AG04450 (cell line): Measurements from ENCODE around the gene CSAG3. TPM values are rescaled to one million over a fixed set of nuclear protein-coding genes. Genes with fewer than 3 reads are reported as not detected.
"Not testable (repeated sequence)": the region's sequence is repeated elsewhere in the genome, so short reads cannot be mapped to it uniquely, and the experiment has no call there.

ENCODE experiments used
- CTCF ChIA-PET: fragments of 300-600, 350-600 bp; formaldehyde crosslinking; extraction: SDS; loops from one replicate; lab custom pipeline; 2022; ENCODE audit warnings: antibody characterized with exemption, inconsistent platforms; lab: Charles Lee
- POLR2A ChIA-PET: fragments of 350-600 bp; formaldehyde crosslinking; extraction: SDS; loops from one replicate; lab custom pipeline; 2021; ENCODE audit warnings: antibody characterized with exemption, inconsistent platforms; lab: Yijun Ruan, JAX
- DNase-seq: peaks from one replicate; pipeline ENCODE4 v3.0.0-alpha.2; 2011; ENCODE audit warnings: low read depth, low spot score
- H3K27ac ChIP-seq: one replicate; pipeline ENCODE4 v1.5.1; 2012; ENCODE audit warnings: low read depth, low read length, control low read depth
- H3K27me3 ChIP-seq: one replicate; pipeline ENCODE4 v1.6.0; 2012; ENCODE audit warnings: low read length; ENCODE audit not compliant: control insufficient read depth, insufficient read depth
- H3K4me3 ChIP-seq: 2 replicates; pipeline ENCODE4 v1.5.1; 2011; ENCODE audit warnings: mild to moderate bottlenecking, low read depth, low read length, control low read depth
- H3K9me3 ChIP-seq: 2 replicates; pipeline ENCODE4 v1.5.1; 2012; ENCODE audit warnings: low read length; ENCODE audit not compliant: control insufficient read depth, insufficient read depth
- CTCF ChIP-seq: IDR thresholded peaks from 2 replicates; pipeline ENCODE4 v1.5.1; 2011; ENCODE audit warnings: low read depth, low read length, control low read depth, inconsistent platforms
- polyA minus RNA-seq: library from RNA; depleted of rRNA, polyadenylated mRNA; stranded (reverse); fragments of >200 nt; gene quantifications from 2 replicates; pipeline ENCODE4 v1.2.3, GENCODE V29; 2011; rRNA and poly(A)+ RNA removed
- polyA plus RNA-seq: library from polyadenylated mRNA; depleted of rRNA; stranded (reverse); fragments of >200 nt; gene quantifications from 2 replicates; pipeline ENCODE4 v1.2.3, GENCODE V29; 2011; rRNA removed

Gene CSAG3
- not detected in 2 replicates for polyA plus RNA-seq
- polyA minus RNA-seq = not detected in 2 replicates

GRCh38 chrX:152758918-152759317, at the start of gene CSAG3:
CSAG3 (plus strand) TSS chrX:152759218.
- DNase-seq, H3K9me3 ChIP-seq, H3K27ac ChIP-seq, CTCF ChIA-PET, POLR2A ChIA-PET, H3K27me3 ChIP-seq, H3K4me3 ChIP-seq: not testable (repeated sequence)

GRCh38 chrX:152713195-152713594, 45.8 kb upstream of the CSAG3 start:
- H3K9me3 ChIP-seq, H3K27ac ChIP-seq, DNase-seq, H3K4me3 ChIP-seq, H3K27me3 ChIP-seq, POLR2A ChIA-PET, CTCF ChIA-PET: not testable (repeated sequence)

DNA sequence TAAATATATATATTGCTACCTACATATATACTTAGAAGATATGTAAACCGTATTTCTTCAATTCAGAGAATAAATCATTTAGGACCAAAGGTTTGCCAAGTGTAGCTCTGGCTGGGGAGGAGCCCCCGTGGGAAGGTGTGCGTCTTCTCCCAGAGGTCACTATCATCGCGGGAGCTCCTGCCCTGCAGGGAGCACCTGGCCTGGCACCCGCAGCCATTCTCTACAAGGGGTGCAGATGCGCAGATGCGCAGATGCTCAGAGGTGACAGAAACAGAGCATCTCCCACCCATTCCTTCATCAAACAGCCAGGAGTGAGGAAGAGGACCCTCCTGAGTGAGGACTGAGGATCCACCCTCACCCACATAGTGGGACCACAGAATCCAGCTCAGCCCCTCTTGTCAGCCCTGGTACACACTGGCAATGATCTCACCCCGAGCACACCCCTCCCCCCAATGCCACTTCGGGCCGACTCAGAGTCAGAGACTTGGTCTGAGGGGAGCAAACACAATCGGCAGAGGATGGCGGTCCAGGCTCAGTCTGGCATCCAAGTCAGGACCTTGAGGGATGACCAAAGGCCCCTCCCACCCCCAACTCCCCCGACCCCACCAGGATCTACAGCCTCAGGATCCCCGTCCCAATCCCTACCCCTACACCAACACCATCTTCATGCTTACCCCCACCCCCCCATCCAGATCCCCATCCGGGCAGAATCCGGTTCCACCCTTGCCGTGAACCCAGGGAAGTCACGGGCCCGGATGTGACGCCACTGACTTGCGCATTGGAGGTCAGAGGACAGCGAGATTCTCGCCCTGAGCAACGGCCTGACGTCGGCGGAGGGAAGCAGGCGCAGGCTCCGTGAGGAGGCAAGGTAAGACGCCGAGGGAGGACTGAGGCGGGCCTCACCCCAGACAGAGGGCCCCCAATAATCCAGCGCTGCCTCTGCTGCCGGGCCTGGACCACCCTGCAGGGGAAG, 44.9 kb upstream of the CSAG3 start, which contains the start of gene MAGEA2B:
TSS of gene MAGEA2B (plus strand) at position 814 of the 973 bp plus-strand sequence. CDS start 2,479 bp downstream, outside the sequence.
- H3K4me3 ChIP-seq, H3K9me3 ChIP-seq, DNase-seq, CTCF ChIA-PET, H3K27me3 ChIP-seq, H3K27ac ChIP-seq, POLR2A ChIA-PET: not testable (repeated sequence)

DNA sequence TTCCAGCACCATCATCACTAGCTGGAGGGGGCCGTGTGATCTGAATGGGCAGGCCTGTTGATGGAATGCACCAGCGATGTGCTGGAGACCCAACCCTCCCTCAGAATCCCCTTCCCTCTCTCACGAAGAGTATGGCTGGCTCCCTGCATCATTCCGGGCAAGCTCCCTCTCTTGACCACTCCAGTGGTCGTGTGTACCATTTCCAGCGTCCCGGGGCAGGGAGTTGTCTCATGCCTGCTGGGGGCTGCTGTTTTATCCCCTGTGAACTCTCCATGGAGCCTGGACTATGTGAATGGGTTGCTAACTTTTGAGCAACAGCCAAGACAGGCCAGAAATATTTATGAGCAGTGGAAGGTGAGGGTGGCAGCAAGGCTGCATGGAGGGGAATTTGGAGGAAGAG, 33.6 kb upstream of the CSAG3 start:
- Histone ChIP-seq H3K4me3 (no peak overlapping the region), H3K9me3 (no peaks in the 10 kb centered on the region), H3K27ac (no peak overlapping the region), H3K27me3 (no peaks in the 10 kb centered on the region)
- CTCF ChIA-PET = no interaction called here
- TF ChIP-seq CTCF = no peak
- DNase-seq = no peak
- POLR2A ChIA-PET = no interaction called here

- no peaks in the 10 kb centered on the region for H3K27me3 ChIP-seq
- H3K9me3 ChIP-seq = no peaks in the 10 kb centered on the region
- CTCF ChIA-PET = no interaction called here
- H3K27ac ChIP-seq = no peak within 1 kb of the TSS
- no peak within 1 kb of the TSS for H3K4me3 ChIP-seq
- DNase-seq = no peak
- POLR2A ChIA-PET = no interaction called here
- no peak for TF ChIP-seq CTCF
Observed at GRCh38 chrX:152733261-152733975, 25.6 kb upstream of the CSAG3 start, which contains the start of the genes CSAG1 and MAGEA12. CSAG1 (minus strand) TSS chrX:152733721; CDS start chrX:152732460, 1,261 bp downstream. MAGEA12 (plus strand) TSS chrX:152733757; CDS start chrX:152736162, 2,405 bp downstream.

- H3K27me3 ChIP-seq, H3K4me3 ChIP-seq, POLR2A ChIA-PET, CTCF ChIA-PET, DNase-seq, H3K27ac ChIP-seq, H3K9me3 ChIP-seq: not testable (repeated sequence)
Observed at GRCh38 chrX:152734143-152734858, 24.7 kb upstream of the CSAG3 start.
